Spleen (tissue), 7 donors: ENCODE measurements around the gene CPNE7.

Experiments
- POLR2A ChIP-seq, 3 donors: fragments of 450-650 bp; IDR thresholded peaks; one replicate each; pipeline ENCODE4 v1.5.1; 2017; ENCODE audit warnings: antibody characterized with exemption in 3 of 3, mild to moderate bottlenecking in 1 of 3
- POLR2AphosphoS5 ChIP-seq, 3 donors: sonication (generic); formaldehyde crosslinking; IDR thresholded peaks; one replicate each; pipeline ENCODE4 v1.5.1; 2017; ENCODE audit warnings: antibody characterized with exemption in 3 of 3
- TF ChIP-seq, protein P1 (sequence below), 11 experiments: fragments of 200-600 bp in 7 of 11; fragments of 450-650 bp in 4 of 11; sonication (generic) in 4 of 11; IDR thresholded peaks in 8 of 11; conservative IDR thresholded peaks in 3 of 11; 1 replicate in 7 of 11; 2 replicates in 4 of 11; pipeline versions ENCODE4 v1.4.0 to v1.8.0; 2016 to 2021; ENCODE audit warnings: antibody characterized with exemption in 11 of 11, inconsistent platforms in 4 of 11, mild to moderate bottlenecking in 1 of 11
- donor health status: DM: no; HTN: no; CAD: no; lungs with moderate emphysema.
- donor health status: DM: no; HTN: no; CAD: no.
- donor health status: DM: no; HTN: no; CAD: no.

DNA sequence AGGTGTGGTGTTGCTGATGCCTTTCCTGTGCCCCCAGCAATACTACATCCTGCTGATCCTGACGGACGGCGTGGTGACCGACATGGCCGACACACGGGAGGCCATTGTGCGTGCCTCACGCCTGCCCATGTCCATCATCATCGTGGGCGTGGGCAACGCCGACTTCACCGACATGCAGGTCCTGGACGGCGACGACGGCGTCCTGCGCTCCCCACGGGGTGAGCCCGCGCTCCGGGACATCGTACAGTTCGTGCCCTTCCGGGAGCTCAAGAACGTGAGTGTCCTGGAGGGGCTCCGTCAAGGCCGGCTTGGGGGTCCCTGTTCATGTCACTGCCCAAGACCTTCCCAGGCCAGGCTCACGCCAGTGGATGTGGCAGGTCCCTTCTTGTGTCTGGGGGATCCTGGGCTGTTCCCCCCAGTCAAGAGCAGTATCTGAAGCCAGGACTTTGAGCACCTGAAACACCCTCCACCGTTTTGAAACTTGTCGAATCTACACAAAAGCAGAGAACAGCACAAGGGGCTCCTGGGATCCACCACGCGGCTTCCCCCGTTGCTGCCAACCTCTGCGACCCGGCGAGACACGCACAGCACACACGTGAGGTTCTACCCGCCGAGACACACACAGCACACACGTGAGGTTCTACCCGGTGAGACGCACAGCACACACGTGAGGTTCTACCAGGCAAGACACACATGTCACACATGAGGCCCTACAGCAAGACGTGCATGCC lies 19.9 kb downstream of the CPNE7 start:
- TF ChIP-seq, protein P1, sequence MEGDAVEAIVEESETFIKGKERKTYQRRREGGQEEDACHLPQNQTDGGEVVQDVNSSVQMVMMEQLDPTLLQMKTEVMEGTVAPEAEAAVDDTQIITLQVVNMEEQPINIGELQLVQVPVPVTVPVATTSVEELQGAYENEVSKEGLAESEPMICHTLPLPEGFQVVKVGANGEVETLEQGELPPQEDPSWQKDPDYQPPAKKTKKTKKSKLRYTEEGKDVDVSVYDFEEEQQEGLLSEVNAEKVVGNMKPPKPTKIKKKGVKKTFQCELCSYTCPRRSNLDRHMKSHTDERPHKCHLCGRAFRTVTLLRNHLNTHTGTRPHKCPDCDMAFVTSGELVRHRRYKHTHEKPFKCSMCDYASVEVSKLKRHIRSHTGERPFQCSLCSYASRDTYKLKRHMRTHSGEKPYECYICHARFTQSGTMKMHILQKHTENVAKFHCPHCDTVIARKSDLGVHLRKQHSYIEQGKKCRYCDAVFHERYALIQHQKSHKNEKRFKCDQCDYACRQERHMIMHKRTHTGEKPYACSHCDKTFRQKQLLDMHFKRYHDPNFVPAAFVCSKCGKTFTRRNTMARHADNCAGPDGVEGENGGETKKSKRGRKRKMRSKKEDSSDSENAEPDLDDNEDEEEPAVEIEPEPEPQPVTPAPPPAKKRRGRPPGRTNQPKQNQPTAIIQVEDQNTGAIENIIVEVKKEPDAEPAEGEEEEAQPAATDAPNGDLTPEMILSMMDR (IDR thresholded peaks at IDR 0.05 in 8 of 11, conservative IDR thresholded peaks at IDR 0.05 in 3 of 11) = no peak
- TF ChIP-seq POLR2A (IDR thresholded peaks at IDR 0.05) (no peak), POLR2AphosphoS5 (IDR thresholded peaks at IDR 0.05) (no peak)
